SJCRH30 (cell line): ENCODE measurements around the gene RRAS. TPM values are rescaled to one million over a fixed set of nuclear protein-coding genes. Genes with fewer than 3 reads are reported as not detected.
A peak's percentile ranks its signal among the peaks of the same experiment; 100 is the strongest.

Experiments
- DNase-seq, 2 experiments: peaks; one replicate each; pipeline ENCODE4 v3.0.0-alpha.2; 2015 to 2020
- H3K27ac ChIP-seq: fragments of 250-450 bp; sonication (Bioruptor Pico); 2 replicates; pipeline ENCODE4 v1.5.1; 2020; ENCODE audit warnings: mild to moderate bottlenecking, moderate library complexity
- H3K27me3 ChIP-seq: fragments of 250-450 bp; sonication (Bioruptor Pico); 2 replicates; pipeline ENCODE4 v1.5.1; 2020; ENCODE audit warnings: mild to moderate bottlenecking, moderate library complexity
- H3K36me3 ChIP-seq: fragments of 250-450 bp; sonication (Bioruptor Pico); 2 replicates; pipeline ENCODE4 v1.5.1; 2020; ENCODE audit warnings: mild to moderate bottlenecking, moderate library complexity
- H3K4me1 ChIP-seq: fragments of 250-450 bp; sonication (Bioruptor Pico); 2 replicates; pipeline ENCODE4 v1.5.1; 2020; ENCODE audit warnings: mild to moderate bottlenecking, moderate library complexity
- H3K4me3 ChIP-seq: fragments of 250-450 bp; sonication (Bioruptor Pico); 2 replicates; pipeline ENCODE4 v1.5.1; 2020; ENCODE audit warnings: mild to moderate bottlenecking, moderate library complexity
- H3K9me3 ChIP-seq: fragments of 250-450 bp; sonication (Bioruptor Pico); replicated peaks from 2 replicates; pipeline ENCODE4 v1.5.1; 2020; ENCODE audit warnings: mild to moderate bottlenecking, moderate library complexity
- total RNA-seq: library from RNA; depleted of rRNA; stranded (reverse); fragments of >200 nt; shearing (Covaris generic); gene quantifications from 2 replicates; pipeline ENCODE4 v1.2.3, GENCODE V29; 2014

The RRAS gene
- total RNA-seq, 1 experiment from 2014 or later = 7.6 TPM

DNA sequence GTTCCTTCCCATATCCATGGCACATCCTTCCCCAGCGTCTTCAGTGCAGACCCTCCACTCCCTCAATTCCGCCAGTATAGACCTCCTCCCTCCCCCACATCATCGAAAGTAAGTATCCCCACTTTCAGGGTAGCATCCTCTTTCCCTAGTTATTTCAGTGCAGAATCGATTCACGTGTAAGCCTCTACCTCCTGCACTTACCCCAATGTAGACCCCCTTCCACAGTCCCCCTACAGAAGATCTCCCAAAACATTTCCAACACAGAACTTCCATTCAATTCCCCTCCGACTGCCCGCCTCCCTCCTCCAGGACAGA is 25.1 kb upstream of the RRAS start:
- Histone ChIP-seq H3K27ac (peak overlapping the region; percentile 26; the same call in 1 of the 2 replicates), H3K27me3 (no peaks in the 10 kb centered on the region), H3K9me3 (no peaks in the 10 kb centered on the region), H3K4me1 (0 out of 2 replicates have a peak, but pooled peaks cover 3% of the 10 kb centered on the region), H3K36me3 (peaks cover 12% of the 10 kb centered on the region), H3K4me3 (peak overlapping the region; percentile 70)
- no peak for DNase-seq

- H3K36me3 ChIP-seq = peaks cover 18% of the 10 kb centered on the region
- no peaks in the 10 kb centered on the region for H3K27me3 ChIP-seq
- H3K4me3 ChIP-seq = peak overlapping the region; percentile 70
- peak; percentile 88 to 89 for DNase-seq
- H3K9me3 ChIP-seq = no peaks in the 10 kb centered on the region
- 0 out of 2 replicates have a peak, but pooled peaks cover 3% of the 10 kb centered on the region for H3K4me1 ChIP-seq
- peak overlapping the region; percentile 26; the same call in 1 of the 2 replicates for H3K27ac ChIP-seq
Observed at GRCh38 chr19:49664171-49665035, 24.5 kb upstream of the RRAS start.

DNA sequence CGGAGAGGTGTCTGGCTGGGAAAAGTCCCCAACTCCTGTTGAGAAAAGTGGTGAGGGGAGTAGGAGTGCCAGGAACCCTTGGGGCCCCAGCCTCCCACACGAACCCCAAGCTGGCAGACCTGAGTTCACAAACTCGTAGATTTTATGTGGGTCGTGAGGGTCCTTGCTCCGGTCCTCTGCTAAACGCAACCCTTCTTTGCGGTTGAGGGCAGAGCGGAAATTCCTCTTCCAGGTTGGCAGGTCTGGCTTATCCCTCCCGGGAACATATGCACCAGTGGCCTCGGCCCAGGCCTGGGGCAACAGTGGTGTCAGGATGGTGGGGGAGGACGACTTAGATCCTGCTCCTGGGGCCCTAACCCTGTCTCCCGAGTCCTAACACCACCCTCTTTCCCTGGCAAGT is 23.3 kb upstream of the RRAS start:
- no peak for DNase-seq
- H3K36me3 ChIP-seq = peaks cover 27% of the 10 kb centered on the region
- no peak overlapping the region for H3K4me3 ChIP-seq
- 0 out of 2 replicates have a peak, but pooled peaks cover 3% of the 10 kb centered on the region for H3K4me1 ChIP-seq
- H3K27ac ChIP-seq = no peak overlapping the region
- H3K9me3 ChIP-seq = no peaks in the 10 kb centered on the region
- H3K27me3 ChIP-seq = no peaks in the 10 kb centered on the region

GRCh38 chr19:49662011-49662410 is 22.1 kb upstream of the RRAS start:
- Histone ChIP-seq H3K9me3 (no peaks in the 10 kb centered on the region), H3K27ac (no peak overlapping the region), H3K4me3 (no peak overlapping the region), H3K27me3 (no peaks in the 10 kb centered on the region), H3K4me1 (0 out of 2 replicates have a peak, but pooled peaks cover 3% of the 10 kb centered on the region), H3K36me3 (peaks cover 35% of the 10 kb centered on the region)
- no peak for DNase-seq

DNA sequence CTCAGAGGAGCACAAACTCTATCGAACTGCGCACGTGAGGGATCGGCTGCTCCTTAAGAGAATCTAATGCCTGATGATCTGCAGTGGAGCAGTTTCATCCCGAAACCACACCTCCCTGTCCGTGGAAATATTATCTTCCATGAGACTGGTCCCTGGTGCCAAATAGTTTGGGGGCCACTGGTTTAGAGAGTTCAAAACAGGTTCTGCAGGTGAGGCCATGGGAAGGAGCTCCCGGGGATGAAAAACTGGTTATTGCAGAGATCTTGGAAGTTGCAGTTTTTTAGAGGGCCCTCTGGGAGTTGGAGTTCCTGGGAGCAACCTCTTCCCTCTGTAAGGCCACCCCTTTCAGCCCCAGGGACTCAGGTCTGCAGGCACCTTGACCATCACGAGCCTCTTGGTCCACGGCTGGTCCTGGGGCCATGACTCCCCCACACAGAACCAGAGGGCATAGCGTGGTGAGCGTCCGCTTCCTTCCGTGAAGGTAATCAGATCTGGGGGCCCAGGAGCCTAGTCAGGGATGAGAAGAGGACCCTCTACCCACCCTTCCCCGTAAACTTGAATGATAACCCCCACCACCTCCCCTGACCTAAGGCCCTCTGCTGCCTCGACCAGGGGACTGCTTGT is 20.5 kb upstream of the RRAS start:
- H3K27ac ChIP-seq = no peak overlapping the region
- H3K4me1 ChIP-seq = 0 out of 2 replicates have a peak, but pooled peaks cover 3% of the 10 kb centered on the region
- H3K4me3 ChIP-seq = no peak overlapping the region
- peaks cover 37% of the 10 kb centered on the region for H3K36me3 ChIP-seq
- H3K27me3 ChIP-seq = no peaks in the 10 kb centered on the region
- no peaks in the 10 kb centered on the region for H3K9me3 ChIP-seq
- DNase-seq = no peak

DNA sequence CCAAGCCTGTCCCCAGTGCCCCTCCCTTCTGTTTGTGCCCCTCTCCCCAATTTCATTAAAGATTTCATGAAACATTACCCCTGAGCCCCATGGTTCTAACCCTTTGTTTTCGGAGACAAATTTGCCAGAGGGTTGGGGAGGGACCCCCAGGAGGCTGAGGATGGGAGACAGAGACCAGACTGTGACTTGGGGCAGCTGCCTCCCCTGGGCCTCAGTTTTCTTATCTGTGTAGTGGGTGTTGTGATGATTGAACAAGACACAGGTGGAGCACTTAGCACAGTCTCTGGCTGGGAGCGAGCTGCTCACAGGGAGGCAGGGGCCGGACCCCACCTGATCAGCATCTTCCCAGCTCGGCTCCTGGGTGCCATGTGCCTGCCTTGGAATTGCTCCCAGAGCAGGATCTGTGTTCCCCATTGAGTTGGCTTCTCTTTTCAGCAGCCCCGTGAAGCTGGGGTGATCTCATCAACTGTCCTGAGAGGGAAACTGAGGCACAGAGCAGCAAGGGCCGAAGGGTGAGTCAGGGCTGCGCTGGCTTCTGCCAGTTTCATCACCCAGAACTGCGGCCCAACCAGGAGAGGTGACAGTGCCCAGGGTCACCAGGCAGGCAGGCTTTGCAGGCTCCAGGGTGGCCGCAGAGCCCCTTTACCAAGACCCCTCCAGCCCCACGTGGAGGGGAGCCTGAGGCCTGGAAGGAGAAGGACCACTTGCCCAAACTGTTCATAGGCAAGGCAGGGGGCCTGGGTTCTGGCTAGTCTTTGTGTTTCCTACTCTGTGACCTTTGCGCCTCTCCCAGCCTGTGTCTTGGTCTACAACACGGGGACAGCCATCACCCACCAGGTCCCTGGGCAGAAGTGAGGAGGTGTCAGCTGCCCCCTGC is 18.9 kb upstream of the RRAS start:
- no peaks in the 10 kb centered on the region for H3K9me3 ChIP-seq
- peaks cover 52% of the 10 kb centered on the region for H3K36me3 ChIP-seq
- 0 out of 2 replicates have a peak, but pooled peaks cover under 1% of the 10 kb centered on the region for H3K4me1 ChIP-seq
- no peak overlapping the region for H3K27ac ChIP-seq
- no peak overlapping the region for H3K4me3 ChIP-seq
- no peaks in the 10 kb centered on the region for H3K27me3 ChIP-seq
- no peak for DNase-seq

DNA sequence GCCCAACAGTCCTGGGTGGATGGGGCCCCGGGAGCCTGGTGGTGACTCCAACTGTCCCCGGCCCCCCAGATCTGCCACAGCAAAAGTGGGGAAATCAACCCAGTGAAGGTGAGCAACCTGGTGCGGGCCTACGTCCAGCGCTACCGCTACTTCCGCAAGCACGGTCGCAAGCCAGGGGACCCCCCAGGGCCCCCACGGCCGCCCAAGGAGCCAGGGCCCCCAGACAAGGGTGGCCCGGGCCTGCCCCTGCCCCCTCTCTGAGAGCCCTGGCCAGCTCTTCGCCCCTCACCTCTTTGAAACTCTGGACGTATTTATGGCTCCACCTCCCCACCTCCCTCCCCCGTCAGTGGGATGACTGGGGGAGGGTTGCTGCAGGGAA is 18.2 kb upstream of the RRAS start:
- Histone ChIP-seq H3K4me3 (no peak overlapping the region), H3K9me3 (no peaks in the 10 kb centered on the region), H3K36me3 (peaks cover 56% of the 10 kb centered on the region), H3K27ac (no peak overlapping the region), H3K4me1 (no peaks in the 10 kb centered on the region), H3K27me3 (no peaks in the 10 kb centered on the region)
- no peak for DNase-seq

GRCh38 chr19:49657493-49658138 is 17.7 kb upstream of the RRAS start:
- Histone ChIP-seq H3K36me3 (peaks cover 60% of the 10 kb centered on the region), H3K9me3 (no peaks in the 10 kb centered on the region), H3K27me3 (no peaks in the 10 kb centered on the region), H3K4me3 (no peak overlapping the region), H3K4me1 (no peaks in the 10 kb centered on the region), H3K27ac (no peak overlapping the region)
- no peak for DNase-seq

GRCh38 chr19:49656456-49657109 is 16.6 kb upstream of the RRAS start:
- Histone ChIP-seq H3K27ac (no peak overlapping the region), H3K36me3 (peaks cover 59% of the 10 kb centered on the region)
- no peak for DNase-seq

GRCh38 chr19:49655570-49656455 is 15.9 kb upstream of the RRAS start:
- no peaks in the 10 kb centered on the region for H3K4me1 ChIP-seq
- no peak overlapping the region for H3K4me3 ChIP-seq
- DNase-seq = no peak
- no peaks in the 10 kb centered on the region for H3K9me3 ChIP-seq
- peaks cover 60% of the 10 kb centered on the region for H3K36me3 ChIP-seq
- H3K27me3 ChIP-seq = no peaks in the 10 kb centered on the region
- no peak overlapping the region for H3K27ac ChIP-seq

More at GRCh38 chr19:49656456-49657109, 16.6 kb upstream of the RRAS start:
- H3K9me3 ChIP-seq = no peaks in the 10 kb centered on the region
- no peaks in the 10 kb centered on the region for H3K4me1 ChIP-seq
- no peak overlapping the region for H3K4me3 ChIP-seq
- no peaks in the 10 kb centered on the region for H3K27me3 ChIP-seq

DNA sequence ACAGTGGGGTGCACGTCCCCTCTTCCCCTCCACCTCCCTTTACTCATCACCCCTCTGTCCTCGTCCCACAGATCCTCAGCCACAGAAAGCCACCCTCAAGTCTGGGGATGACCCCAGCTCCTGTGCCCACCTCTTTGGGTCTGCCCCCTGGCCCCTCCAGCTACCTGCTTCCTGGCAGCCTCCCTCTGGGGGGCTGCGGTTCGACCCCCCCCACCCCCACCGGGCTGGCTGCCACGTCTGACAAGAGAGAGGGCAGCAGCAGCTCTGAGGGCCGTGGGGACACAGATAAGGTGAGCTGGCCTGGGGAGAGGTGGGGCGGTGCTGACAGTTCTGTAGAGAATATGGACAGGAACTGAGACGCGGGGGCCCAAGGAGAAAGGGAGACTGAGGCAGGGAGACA is 14.6 kb upstream of the RRAS start:
- Histone ChIP-seq H3K27ac (no peak overlapping the region), H3K27me3 (no peaks in the 10 kb centered on the region), H3K9me3 (no peaks in the 10 kb centered on the region), H3K4me1 (no peaks in the 10 kb centered on the region), H3K4me3 (no peak overlapping the region), H3K36me3 (peaks cover 63% of the 10 kb centered on the region)
- DNase-seq = no peak

GRCh38 chr19:49653466-49653806 is 13.5 kb upstream of the RRAS start:
- H3K27me3 ChIP-seq = no peaks in the 10 kb centered on the region
- no peaks in the 10 kb centered on the region for H3K4me1 ChIP-seq
- H3K27ac ChIP-seq = no peak overlapping the region
- H3K4me3 ChIP-seq = no peak overlapping the region
- no peaks in the 10 kb centered on the region for H3K9me3 ChIP-seq
- DNase-seq = no peak
- peaks cover 59% of the 10 kb centered on the region for H3K36me3 ChIP-seq
